Pericardium fibroblast (primary cell): ENCODE results near the gene ATM. TPM values are rescaled to one million over a fixed set of nuclear protein-coding genes. Genes with fewer than 3 reads are reported as not detected.

Experiments
- total RNA-seq: library from RNA; depleted of rRNA; stranded (reverse); fragments of >200 nt; gene quantifications from 2 replicates; pipeline ENCODE4 v1.2.3, GENCODE V29; 2015

Gene ATM, protein sequence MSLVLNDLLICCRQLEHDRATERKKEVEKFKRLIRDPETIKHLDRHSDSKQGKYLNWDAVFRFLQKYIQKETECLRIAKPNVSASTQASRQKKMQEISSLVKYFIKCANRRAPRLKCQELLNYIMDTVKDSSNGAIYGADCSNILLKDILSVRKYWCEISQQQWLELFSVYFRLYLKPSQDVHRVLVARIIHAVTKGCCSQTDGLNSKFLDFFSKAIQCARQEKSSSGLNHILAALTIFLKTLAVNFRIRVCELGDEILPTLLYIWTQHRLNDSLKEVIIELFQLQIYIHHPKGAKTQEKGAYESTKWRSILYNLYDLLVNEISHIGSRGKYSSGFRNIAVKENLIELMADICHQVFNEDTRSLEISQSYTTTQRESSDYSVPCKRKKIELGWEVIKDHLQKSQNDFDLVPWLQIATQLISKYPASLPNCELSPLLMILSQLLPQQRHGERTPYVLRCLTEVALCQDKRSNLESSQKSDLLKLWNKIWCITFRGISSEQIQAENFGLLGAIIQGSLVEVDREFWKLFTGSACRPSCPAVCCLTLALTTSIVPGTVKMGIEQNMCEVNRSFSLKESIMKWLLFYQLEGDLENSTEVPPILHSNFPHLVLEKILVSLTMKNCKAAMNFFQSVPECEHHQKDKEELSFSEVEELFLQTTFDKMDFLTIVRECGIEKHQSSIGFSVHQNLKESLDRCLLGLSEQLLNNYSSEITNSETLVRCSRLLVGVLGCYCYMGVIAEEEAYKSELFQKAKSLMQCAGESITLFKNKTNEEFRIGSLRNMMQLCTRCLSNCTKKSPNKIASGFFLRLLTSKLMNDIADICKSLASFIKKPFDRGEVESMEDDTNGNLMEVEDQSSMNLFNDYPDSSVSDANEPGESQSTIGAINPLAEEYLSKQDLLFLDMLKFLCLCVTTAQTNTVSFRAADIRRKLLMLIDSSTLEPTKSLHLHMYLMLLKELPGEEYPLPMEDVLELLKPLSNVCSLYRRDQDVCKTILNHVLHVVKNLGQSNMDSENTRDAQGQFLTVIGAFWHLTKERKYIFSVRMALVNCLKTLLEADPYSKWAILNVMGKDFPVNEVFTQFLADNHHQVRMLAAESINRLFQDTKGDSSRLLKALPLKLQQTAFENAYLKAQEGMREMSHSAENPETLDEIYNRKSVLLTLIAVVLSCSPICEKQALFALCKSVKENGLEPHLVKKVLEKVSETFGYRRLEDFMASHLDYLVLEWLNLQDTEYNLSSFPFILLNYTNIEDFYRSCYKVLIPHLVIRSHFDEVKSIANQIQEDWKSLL (N-terminal part only)
- total RNA-seq: 27.7 and 86.1 TPM in 2 replicates

DNA sequence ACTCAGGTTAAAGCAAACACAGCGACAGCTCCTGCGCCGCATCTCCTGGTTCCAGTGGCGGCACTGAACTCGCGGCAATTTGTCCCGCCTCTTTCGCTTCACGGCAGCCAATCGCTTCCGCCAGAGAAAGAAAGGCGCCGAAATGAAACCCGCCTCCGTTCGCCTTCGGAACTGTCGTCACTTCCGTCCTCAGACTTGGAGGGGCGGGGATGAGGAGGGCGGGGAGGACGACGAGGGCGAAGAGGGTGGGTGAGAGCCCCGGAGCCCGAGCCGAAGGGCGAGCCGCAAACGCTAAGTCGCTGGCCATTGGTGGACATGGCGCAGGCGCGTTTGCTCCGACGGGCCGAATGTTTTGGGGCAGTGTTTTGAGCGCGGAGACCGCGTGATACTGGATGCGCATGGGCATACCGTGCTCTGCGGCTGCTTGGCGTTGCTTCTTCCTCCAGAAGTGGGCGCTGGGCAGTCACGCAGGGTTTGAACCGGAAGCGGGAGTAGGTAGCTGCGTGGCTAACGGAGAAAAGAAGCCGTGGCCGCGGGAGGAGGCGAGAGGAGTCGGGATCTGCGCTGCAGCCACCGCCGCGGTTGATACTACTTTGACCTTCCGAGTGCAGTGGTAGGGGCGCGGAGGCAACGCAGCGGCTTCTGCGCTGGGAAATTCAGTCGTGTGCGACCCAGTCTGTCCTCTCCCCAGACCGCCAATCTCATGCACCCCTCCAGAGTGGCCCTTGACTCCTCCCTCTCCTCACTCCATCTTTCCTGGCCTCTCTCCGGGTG is at the start of gene ATM, which contains the start of gene NPAT:
TSS of gene ATM (plus strand) at position 494 of the 774 bp plus-strand sequence. CDS start 4,558 bp downstream, outside the sequence.
TSS of gene NPAT (minus strand) at position 65 of the 774 bp plus-strand sequence. CDS start 102 bp downstream, outside the sequence.

Other genes starting within 250 kb of the ATM start
- 14.3 and 28.6 TPM in 2 replicates for gene CUL5, start 214.2 kb upstream of the ATM start, total RNA-seq
- gene ACAT1, start 101.5 kb upstream of the ATM start, total RNA-seq: 83.8 and 96.7 TPM in 2 replicates
- gene NPAT, start 429 bp upstream of the ATM start, total RNA-seq: 6.8 and 16.1 TPM in 2 replicates
- 0.09 and 3.6 TPM in 2 replicates for gene C11orf65, start 244.5 kb downstream of the ATM start, total RNA-seq